Umbilical cord (tissue), 2 donors: ENCODE measurements around the gene DPYD. TPM values are rescaled to one million over a fixed set of nuclear protein-coding genes. Genes with fewer than 3 reads are reported as not detected.
A peak's percentile ranks its signal among the peaks of the same experiment; 100 is the strongest.

ENCODE experiments used
- DNase-seq: peaks from one replicate; pipeline ENCODE4 v3.0.0-alpha.2; 2015; ENCODE audit warnings: low spot score
- total RNA-seq: library from RNA; depleted of rRNA; stranded (reverse); fragments of >200 nt; gene quantifications from one replicate; pipeline ENCODE4 v1.2.3, GENCODE V29; 2014; ENCODE audit warnings: low replicate concordance; ENCODE audit not compliant: insufficient read depth

DPYD gene
- total RNA-seq, 1 donor from 2014 or later = 24.1 TPM

- DNase-seq = no peak
These were observed 76.2 kb downstream of the DPYD start for GRCh38 chr1:97844552-97845089.

GRCh38 chr1:97841338-97841737 lies 79.5 kb downstream of the DPYD start:
- no peak for DNase-seq

- DNase-seq = no peak
These were observed 83.7 kb downstream of the DPYD start for GRCh38 chr1:97837161-97837560.

GRCh38 chr1:97834899-97835298 lies 85.9 kb downstream of the DPYD start:
- no peak for DNase-seq

GRCh38 chr1:97833881-97834280 lies 87.0 kb downstream of the DPYD start:
- no peak for DNase-seq

GRCh38 chr1:97832481-97832880 lies 88.4 kb downstream of the DPYD start:
- no peak for DNase-seq

- no peak for DNase-seq
These were observed 92.9 kb downstream of the DPYD start for GRCh38 chr1:97827887-97828286.

GRCh38 chr1:97826820-97827219 lies 94.0 kb downstream of the DPYD start:
- no peak for DNase-seq

GRCh38 chr1:97824624-97825023 lies 96.2 kb downstream of the DPYD start:
- no peak for DNase-seq

GRCh38 chr1:97824200-97824599 lies 96.6 kb downstream of the DPYD start:
- no peak for DNase-seq

GRCh38 chr1:97820470-97821188 lies 100.2 kb downstream of the DPYD start:
- peak; percentile 45 for DNase-seq

GRCh38 chr1:97816927-97817326 lies 103.9 kb downstream of the DPYD start:
- no peak for DNase-seq

- no peak for DNase-seq
These were observed 106.0 kb downstream of the DPYD start for GRCh38 chr1:97814804-97815203.

- no peak for DNase-seq
These were observed 106.7 kb downstream of the DPYD start for GRCh38 chr1:97814121-97814520.

GRCh38 chr1:97812076-97812475 lies 108.8 kb downstream of the DPYD start:
- peak; percentile 17 for DNase-seq

- DNase-seq = no peak
These were observed 113.8 kb downstream of the DPYD start for GRCh38 chr1:97806996-97807520.

GRCh38 chr1:97806326-97806725 lies 114.5 kb downstream of the DPYD start:
- DNase-seq = no peak

GRCh38 chr1:97805093-97805492 lies 115.7 kb downstream of the DPYD start:
- no peak for DNase-seq

- no peak for DNase-seq
These were observed 117.8 kb downstream of the DPYD start for GRCh38 chr1:97803026-97803425.

GRCh38 chr1:97802011-97802410 lies 118.8 kb downstream of the DPYD start:
- no peak for DNase-seq

GRCh38 chr1:97797403-97798183 lies 123.2 kb downstream of the DPYD start:
- DNase-seq = peak; percentile 15

- peak; percentile 10 for DNase-seq
These were observed 124.1 kb downstream of the DPYD start for GRCh38 chr1:97796711-97797110.

- DNase-seq = no peak
These were observed 128.2 kb downstream of the DPYD start for GRCh38 chr1:97792655-97793054.
